Gastrocnemius medialis (tissue), 4 donors: ENCODE measurements around the gene GRIK2.

Experiments
- POLR2A ChIP-seq, 2 donors: fragments of 450-650 bp; IDR thresholded peaks; one replicate each; pipeline ENCODE4 v1.6.1; 2017; ENCODE audit warnings: antibody characterized with exemption in 2 of 2, mild to moderate bottlenecking in 2 of 2, moderate library complexity in 2 of 2
- TF ChIP-seq, protein P1 (sequence below), 5 experiments: fragments of 450-650 bp in 3 of 5; fragments of 200-600 bp in 2 of 5; sonication (generic) in 2 of 5; IDR thresholded peaks in 4 of 5; conservative IDR thresholded peaks in 1 of 5; 1 replicate in 4 of 5; 2 replicates in 1 of 5; pipeline ENCODE4 v1.5.1; 2016 to 2019; ENCODE audit warnings: antibody characterized with exemption in 5 of 5, mild to moderate bottlenecking in 3 of 5, moderate library complexity in 3 of 5

GRCh38 chr6:101400326-101401135, 7.0 kb downstream of the GRIK2 start:
- TF ChIP-seq, protein P1, sequence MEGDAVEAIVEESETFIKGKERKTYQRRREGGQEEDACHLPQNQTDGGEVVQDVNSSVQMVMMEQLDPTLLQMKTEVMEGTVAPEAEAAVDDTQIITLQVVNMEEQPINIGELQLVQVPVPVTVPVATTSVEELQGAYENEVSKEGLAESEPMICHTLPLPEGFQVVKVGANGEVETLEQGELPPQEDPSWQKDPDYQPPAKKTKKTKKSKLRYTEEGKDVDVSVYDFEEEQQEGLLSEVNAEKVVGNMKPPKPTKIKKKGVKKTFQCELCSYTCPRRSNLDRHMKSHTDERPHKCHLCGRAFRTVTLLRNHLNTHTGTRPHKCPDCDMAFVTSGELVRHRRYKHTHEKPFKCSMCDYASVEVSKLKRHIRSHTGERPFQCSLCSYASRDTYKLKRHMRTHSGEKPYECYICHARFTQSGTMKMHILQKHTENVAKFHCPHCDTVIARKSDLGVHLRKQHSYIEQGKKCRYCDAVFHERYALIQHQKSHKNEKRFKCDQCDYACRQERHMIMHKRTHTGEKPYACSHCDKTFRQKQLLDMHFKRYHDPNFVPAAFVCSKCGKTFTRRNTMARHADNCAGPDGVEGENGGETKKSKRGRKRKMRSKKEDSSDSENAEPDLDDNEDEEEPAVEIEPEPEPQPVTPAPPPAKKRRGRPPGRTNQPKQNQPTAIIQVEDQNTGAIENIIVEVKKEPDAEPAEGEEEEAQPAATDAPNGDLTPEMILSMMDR (IDR thresholded peaks at IDR 0.05 in 4 of 5, conservative IDR thresholded peaks at IDR 0.05 in 1 of 5), result no peak
- TF ChIP-seq POLR2A (IDR thresholded peaks at IDR 0.05), result no peak
